GM13976 (cell line): ENCODE data around the gene EMILIN3.

Experiments
- DNase-seq: peaks from one replicate; pipeline ENCODE4 v3.0.0; 2012; ENCODE audit warnings: low spot score
- CTCF ChIP-seq: IDR thresholded peaks from 2 replicates; pipeline ENCODE4 v1.5.1; 2012; ENCODE audit warnings: borderline replicate concordance, mild to moderate bottlenecking; ENCODE audit not compliant: insufficient read depth; ENCODE audit errors: extremely low read depth, missing control alignments, control extremely low read depth
- in situ Hi-C: fragments of 300-500 bp; cut with MboI; formaldehyde crosslinking; loops from one replicate; pipeline ENCODE4 v1.12.0; 2022; ENCODE audit warnings: low sequenced_read_pairs, mixed read lengths, inconsistent platforms; ENCODE audit not compliant: unreplicated experiment

The EMILIN3 gene

GRCh38 chr20:41350408-41350962, 16.1 kb downstream of the EMILIN3 start:
- in situ Hi-C loops, result no loop called here
- no peak for TF ChIP-seq CTCF
- DNase-seq, result no peak

GRCh38 chr20:41349943-41350342, 16.7 kb downstream of the EMILIN3 start:
- DNase-seq, result no peak
- TF ChIP-seq CTCF, result no peak
- in situ Hi-C loops, result loop anchor here (10.0 kb wide), 1 partner anchor 375 kb away; no protein-coding TSS in a partner anchor

GRCh38 chr20:41349266-41349665, 17.4 kb downstream of the EMILIN3 start:
- no peak for TF ChIP-seq CTCF
- no peak for DNase-seq
- in situ Hi-C loops, result loop anchor here (10.0 kb wide), 1 partner anchor 374 kb away; no protein-coding TSS in a partner anchor

GRCh38 chr20:41348430-41349172, 18.0 kb downstream of the EMILIN3 start:
- no peak for TF ChIP-seq CTCF
- no peak for DNase-seq
- in situ Hi-C loops, result loop anchor here (10.0 kb wide), 1 partner anchor 374 kb away; no protein-coding TSS in a partner anchor

- no peak for DNase-seq
- no peak for TF ChIP-seq CTCF
- in situ Hi-C loops, result loop anchor here (10.0 kb wide), 1 partner anchor 373 kb away; no protein-coding TSS in a partner anchor
Observed at GRCh38 chr20:41347523-41348429, 18.8 kb downstream of the EMILIN3 start.

GRCh38 chr20:41345729-41346067, 20.9 kb downstream of the EMILIN3 start:
- no peak for TF ChIP-seq CTCF
- no peak for DNase-seq
- in situ Hi-C loops, result loop anchor here (10.0 kb wide), 1 partner anchor 371 kb away; no protein-coding TSS in a partner anchor
